ENCODE measurements around the gene HNRNPL.

GRCh38 chr19:38831142-38831605 is 18.6 kb downstream of the HNRNPL start:
- TF ChIP-seq POLR2AphosphoS5 (IDR thresholded peaks at IDR 0.05; ENCODE audit: borderline replicate concordance, low read depth, low read length), result no peak
- no peak for TF ChIP-seq EZH2 (IDR thresholded peaks at IDR 0.05)
- TF ChIP-seq FOXP2 (optimal IDR thresholded peaks at IDR 0.05; ENCODE audit: control extremely low read depth, extremely low read length, insufficient read depth), result no peak
